HEK293 (cell line): ENCODE measurements around the gene VMO1.

ENCODE experiments used
- CTCF ChIA-PET: fragments of 350-600 bp; formaldehyde crosslinking; extraction: SDS; loops from one replicate; lab custom pipeline; 2021; ENCODE audit warnings: antibody characterized with exemption; lab: Yijun Ruan, JAX
- POLR2A ChIA-PET: fragments of 300-600 bp; formaldehyde crosslinking; extraction: SDS; loops from one replicate; lab custom pipeline; 2020; ENCODE audit warnings: antibody characterized with exemption, inconsistent platforms; lab: Yijun Ruan, JAX
- H3K27ac ChIP-seq: fragments of 200-500 bp; sonication (Bioruptor generic); 2 replicates; pipeline ENCODE4 v1.5.1; 2014; ENCODE audit warnings: low read depth, low read length, control low read depth, inconsistent platforms; ENCODE audit errors: extremely low read depth
- H3K36me3 ChIP-seq, 2 experiments: fragments of 200-500 bp in 1 of 2; sonication (Bioruptor generic) in 1 of 2; 1 replicate in 1 of 2; 2 replicates in 1 of 2; pipeline ENCODE4 v1.5.1; 2014 to 2017; ENCODE audit warnings: inconsistent platforms in 2 of 2, low read length in 2 of 2; ENCODE audit not compliant: control insufficient read depth in 2 of 2, insufficient read depth in 1 of 2
- H3K4me1 ChIP-seq: fragments of 200-500 bp; sonication (Bioruptor generic); 2 replicates; pipeline ENCODE4 v1.5.1; 2014; ENCODE audit warnings: mild to moderate bottlenecking, low read length, inconsistent platforms; ENCODE audit not compliant: control insufficient read depth, insufficient read depth
- H3K4me3 ChIP-seq: 2 replicates; pipeline ENCODE4 v1.5.1; 2011; ENCODE audit warnings: low read depth, mild to moderate bottlenecking, control low read depth, low read length, moderate library complexity
- H3K9me3 ChIP-seq: fragments of 200-500 bp; sonication (Bioruptor generic); 2 replicates; pipeline ENCODE4 v1.5.1; 2014; ENCODE audit warnings: low read depth, low read length, inconsistent platforms; ENCODE audit not compliant: control insufficient read depth, insufficient read depth
- AEBP2 ChIP-seq: fragments of 450-650 bp; formaldehyde crosslinking; IDR thresholded peaks from 2 replicates; pipeline ENCODE4 v1.5.1; 2016; ENCODE audit warnings: missing biosample characterization, missing genetic modification characterization, borderline replicate concordance
- EGR2 ChIP-seq: fragments of 450-650 bp; formaldehyde crosslinking; IDR thresholded peaks from 2 replicates; pipeline ENCODE4 v1.5.1; 2016; ENCODE audit warnings: low read depth, missing biosample characterization, missing genetic modification characterization
- HIC1 ChIP-seq: fragments of 450-650 bp; formaldehyde crosslinking; IDR thresholded peaks from 2 replicates; pipeline ENCODE4 v1.5.1; 2016; ENCODE audit warnings: missing biosample characterization, missing genetic modification characterization
- INSM2 ChIP-seq: fragments of 450-650 bp; formaldehyde crosslinking; IDR thresholded peaks from 2 replicates; pipeline ENCODE4 v1.5.1; 2016; ENCODE audit warnings: missing biosample characterization, missing genetic modification characterization
- MEIS1 ChIP-seq: sonication (generic); formaldehyde crosslinking; IDR thresholded peaks from 2 replicates; pipeline ENCODE4 v1.8.1; 2022; ENCODE audit warnings: missing genetic modification reagents, mild to moderate bottlenecking, borderline replicate concordance
- MYNN ChIP-seq: fragments of 450-650 bp; formaldehyde crosslinking; IDR thresholded peaks from 2 replicates; pipeline ENCODE4 v1.5.1; 2016; ENCODE audit warnings: missing biosample characterization, missing genetic modification characterization, borderline replicate concordance
- WT1 ChIP-seq: fragments of 450-650 bp; formaldehyde crosslinking; IDR thresholded peaks from 2 replicates; pipeline ENCODE4 v1.5.1; 2016; ENCODE audit warnings: missing biosample characterization, missing genetic modification characterization
- ZBTB1 ChIP-seq: fragments of 450-650 bp; formaldehyde crosslinking; IDR thresholded peaks from 2 replicates; pipeline ENCODE4 v1.5.1; 2016; ENCODE audit warnings: missing biosample characterization, missing genetic modification characterization
- ZBTB10 ChIP-seq: fragments of 450-650 bp; formaldehyde crosslinking; IDR thresholded peaks from 2 replicates; pipeline ENCODE4 v1.5.1; 2016; ENCODE audit warnings: missing biosample characterization, missing genetic modification characterization
- ZFHX2 ChIP-seq: fragments of 450-650 bp; formaldehyde crosslinking; conservative IDR thresholded peaks from 2 replicates; pipeline ENCODE4 v1.5.1; 2016; ENCODE audit warnings: missing biosample characterization, missing genetic modification characterization
- ZNF221 ChIP-seq: fragments of 450-650 bp; formaldehyde crosslinking; IDR thresholded peaks from 2 replicates; pipeline ENCODE4 v1.5.1; 2017; ENCODE audit warnings: missing biosample characterization, missing genetic modification characterization, borderline replicate concordance
- ZNF354C ChIP-seq: fragments of 450-650 bp; formaldehyde crosslinking; IDR thresholded peaks from 2 replicates; pipeline ENCODE4 v1.5.1; 2016; ENCODE audit warnings: missing biosample characterization, missing genetic modification characterization, low read depth, borderline replicate concordance
- ZNF501 ChIP-seq: fragments of 450-650 bp; formaldehyde crosslinking; IDR thresholded peaks from 2 replicates; pipeline ENCODE4 v1.5.1; 2016; ENCODE audit warnings: missing biosample characterization, missing genetic modification characterization
- ZNF585B ChIP-seq: fragments of 450-650 bp; formaldehyde crosslinking; IDR thresholded peaks from 2 replicates; pipeline ENCODE4 v1.5.1; 2016; ENCODE audit warnings: missing biosample characterization, missing genetic modification characterization
- ZNF624 ChIP-seq: fragments of 450-650 bp; formaldehyde crosslinking; IDR thresholded peaks from 2 replicates; pipeline ENCODE4 v1.5.1; 2017; ENCODE audit warnings: missing biosample characterization, missing genetic modification characterization
- ZNF626 ChIP-seq: fragments of 450-650 bp; sonication (Bioruptor Pico); formaldehyde crosslinking; IDR thresholded peaks from 2 replicates; pipeline ENCODE4 v1.5.1; 2018; ENCODE audit warnings: missing biosample characterization, missing genetic modification characterization, inconsistent platforms
- ZNF629 ChIP-seq: fragments of 450-650 bp; formaldehyde crosslinking; IDR thresholded peaks from 2 replicates; pipeline ENCODE4 v1.5.1; 2017; ENCODE audit warnings: missing biosample characterization, missing genetic modification characterization
- ZSCAN5A ChIP-seq: fragments of 450-650 bp; formaldehyde crosslinking; IDR thresholded peaks from 2 replicates; pipeline ENCODE4 v1.5.1; 2016; ENCODE audit warnings: missing biosample characterization, missing genetic modification characterization

Gene VMO1

GRCh38 chr17:4739122-4740024 lies 46.8 kb downstream of the VMO1 start, which contains the start of the genes CXCL16 and ZMYND15 (continued):
- TF ChIP-seq ZNF221 (tag by site-specific recombination) (no peak), AEBP2 (tag by site-specific recombination) (no peak), MYNN (tag by site-specific recombination) (no peak), ZNF626 (tag by site-specific recombination) (no peak), ZNF585B (tag by site-specific recombination) (no peak), INSM2 (tag by site-specific recombination) (no peak), ZNF354C (no peak), ZNF629 (tag by site-specific recombination) (no peak; the same call in 1 of the 2 replicates), ZNF624 (tag by site-specific recombination) (no peak), ZBTB10 (peak; percentile 48; the same call in 1 of the 2 replicates), ZBTB1 (tag by site-specific recombination) (no peak), MEIS1 (CRISPR knock-in tag) (no peak), ZSCAN5A (tag by site-specific recombination) (0 out of 2 replicates have a peak, but pooled peaks have one; percentile 25), WT1 (0 out of 2 replicates have a peak, but pooled peaks have one; percentile 14), ZNF501 (tag by site-specific recombination) (no peak)

GRCh38 chr17:4738136-4739121 lies 47.7 kb downstream of the VMO1 start:
- CTCF ChIA-PET: interaction anchor here (0.6 to 1.6 kb wide), 5 partner anchors 11 to 161 kb away, joined by 3 to 6 read pairs (median 3); partner anchors contain the start of gene C17orf107
- no peaks in the 10 kb centered on the region for H3K9me3 ChIP-seq
- H3K4me3 ChIP-seq: peak overlapping the region; percentile 62
- POLR2A ChIA-PET: interaction anchor here (0.6 to 1.8 kb wide), 4 partner anchors 28 to 69 kb away, joined by 3 to 7 read pairs (median 4); no protein-coding TSS in a partner anchor
- H3K4me1 ChIP-seq: peaks cover 8% of the 10 kb centered on the region
- no peak for TF ChIP-seq HIC1 (tag by site-specific recombination)
- peak; percentile 48 for TF ChIP-seq EGR2
- TF ChIP-seq ZFHX2 (tag by site-specific recombination): peak; percentile 30; the same call in 1 of the 2 replicates
- H3K36me3 ChIP-seq: peaks cover 0 to 11% of the 10 kb centered on the region in 2 experiments; a peak in 1 of 3 replicates
- no peak overlapping the region for H3K27ac ChIP-seq
